Upper lobe of left lung (tissue), 6 donors: ENCODE measurements around the gene USP10. TPM values are rescaled to one million over a fixed set of nuclear protein-coding genes. Genes with fewer than 3 reads are reported as not detected.

Experiments used
- ATAC-seq, 2 donors: fragments of 200-7000 bp; cut with Tn5 transposase; one replicate each; pipeline ENCODE4 v1.9.1; 2022; ENCODE audit warnings: mild to moderate bottlenecking in 2 of 2, moderate library complexity in 2 of 2; ENCODE audit not compliant: low FRiP score in 2 of 2
- DNase-seq, 2 donors: peaks; one replicate each; pipeline ENCODE4 v3.0.0-alpha.2; 2019 to 2020
- H3K27ac ChIP-seq, 4 donors: fragments of 200-600 bp; sonication (generic); one replicate each; pipeline ENCODE4 v1.5.1; 2016 to 2019
- H3K27me3 ChIP-seq, 4 donors: fragments of 200-600 bp; sonication (generic); one replicate each; pipeline ENCODE4 v1.5.1; 2017 to 2019
- H3K36me3 ChIP-seq, 4 donors: fragments of 200-600 bp; sonication (generic); one replicate each; pipeline ENCODE4 v1.5.1; 2016 to 2019
- H3K4me1 ChIP-seq, 4 donors: fragments of 200-600 bp; sonication (generic); one replicate each; pipeline ENCODE4 v1.5.1; 2018 to 2019
- H3K4me3 ChIP-seq, 4 donors: fragments of 200-600 bp; sonication (generic); one replicate each; pipeline ENCODE4 v1.5.1; 2017 to 2019; ENCODE audit warnings: mild to moderate bottlenecking in 2 of 4, moderate library complexity in 1 of 4
- H3K9me3 ChIP-seq, 4 donors: fragments of 200-600 bp; sonication (generic); one replicate each; pipeline ENCODE4 v1.5.1; 2018 to 2019
- EP300 ChIP-seq, 4 donors: sonication (generic); formaldehyde crosslinking; IDR thresholded peaks; one replicate each; pipeline ENCODE4 v1.5.1; 2017; ENCODE audit warnings: antibody characterized with exemption in 4 of 4, control low read depth in 2 of 4
- POLR2A ChIP-seq, 4 donors: fragments of 450-650 bp; IDR thresholded peaks; one replicate each; pipeline ENCODE4 v1.5.1; 2016 to 2017; ENCODE audit warnings: antibody characterized with exemption in 4 of 4, mild to moderate bottlenecking in 2 of 4
- POLR2AphosphoS5 ChIP-seq, 2 donors: sonication (generic); formaldehyde crosslinking; IDR thresholded peaks; one replicate each; pipeline ENCODE4 v1.5.1; 2017; ENCODE audit warnings: antibody characterized with exemption in 2 of 2
- WGBS, 2 donors: methylation state at CpG; one replicate each; pipeline ENCODE4 v1.1.5; 2017 to 2018; 5-methylcytosine and 5-hydroxymethylcytosine counted together
- total RNA-seq, 6 donors: library from RNA; depleted of rRNA in 4 of 6; stranded (reverse); fragments of >200 nt in 4 of 6; gene quantifications; one replicate each; pipeline versions ENCODE4 v1.1.0 to v1.2.1, GENCODE V29; 2016 to 2021
- TF ChIP-seq, protein P1 (sequence below), 6 experiments: fragments of 450-650 bp in 4 of 6; fragments of 200-600 bp in 2 of 6; sonication (generic) in 2 of 6; IDR thresholded peaks; one replicate each; pipeline ENCODE4 v1.5.1; 2016 to 2019; ENCODE audit warnings: antibody characterized with exemption in 6 of 6
- donor health status: DM: no; HTN: no; CAD: no; lungs with moderate emphysema.
- donor health status: DM: no; HTN: yes; CAD: no; lungs with severe emphysema.

USP10 gene
- total RNA-seq, 6 donors from 2014 or later: 40.9 to 64.7 (median 51.5) TPM

DNA sequence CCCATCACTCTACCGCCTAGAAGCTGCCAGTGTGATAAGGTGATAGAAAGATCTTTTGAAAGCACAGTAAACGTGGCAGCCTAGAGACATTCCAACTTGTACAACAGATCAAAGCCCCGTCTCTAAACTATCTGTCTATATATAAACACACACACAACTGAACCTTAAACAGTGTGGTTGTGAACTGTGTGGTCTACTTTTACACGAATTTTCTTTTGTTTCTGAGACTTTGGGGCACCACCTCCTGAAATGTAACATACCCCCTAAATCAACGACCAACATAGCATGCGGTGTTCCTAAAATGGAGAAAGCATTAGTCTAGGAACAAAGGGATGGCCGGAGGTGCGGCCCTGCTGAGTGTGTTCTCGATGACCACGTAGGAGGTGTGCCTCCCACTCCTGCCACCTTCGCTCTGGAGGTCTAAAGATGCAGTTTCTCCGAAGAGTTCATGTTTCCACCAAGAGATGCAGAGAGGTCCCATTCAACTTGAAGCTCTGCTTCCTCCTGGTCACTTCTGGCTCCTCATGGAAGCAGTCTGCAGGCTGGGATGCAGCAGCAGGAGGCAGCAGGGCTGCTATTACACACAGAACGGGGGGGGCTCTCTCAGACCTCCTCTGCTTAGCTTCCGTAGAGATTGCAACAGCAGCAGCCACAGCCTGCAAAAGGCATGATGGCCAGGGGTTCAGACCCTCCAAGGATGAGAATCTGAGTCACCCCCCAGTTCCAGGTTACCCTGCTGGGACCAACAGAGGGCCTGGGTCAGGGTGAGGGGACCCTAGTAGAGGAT, 22.6 kb upstream of the USP10 start:
- DNase-seq (no peak), ATAC-seq (no peak)
- no peak for TF ChIP-seq POLR2A (IDR thresholded peaks at IDR 0.05)
- TF ChIP-seq, protein P1, sequence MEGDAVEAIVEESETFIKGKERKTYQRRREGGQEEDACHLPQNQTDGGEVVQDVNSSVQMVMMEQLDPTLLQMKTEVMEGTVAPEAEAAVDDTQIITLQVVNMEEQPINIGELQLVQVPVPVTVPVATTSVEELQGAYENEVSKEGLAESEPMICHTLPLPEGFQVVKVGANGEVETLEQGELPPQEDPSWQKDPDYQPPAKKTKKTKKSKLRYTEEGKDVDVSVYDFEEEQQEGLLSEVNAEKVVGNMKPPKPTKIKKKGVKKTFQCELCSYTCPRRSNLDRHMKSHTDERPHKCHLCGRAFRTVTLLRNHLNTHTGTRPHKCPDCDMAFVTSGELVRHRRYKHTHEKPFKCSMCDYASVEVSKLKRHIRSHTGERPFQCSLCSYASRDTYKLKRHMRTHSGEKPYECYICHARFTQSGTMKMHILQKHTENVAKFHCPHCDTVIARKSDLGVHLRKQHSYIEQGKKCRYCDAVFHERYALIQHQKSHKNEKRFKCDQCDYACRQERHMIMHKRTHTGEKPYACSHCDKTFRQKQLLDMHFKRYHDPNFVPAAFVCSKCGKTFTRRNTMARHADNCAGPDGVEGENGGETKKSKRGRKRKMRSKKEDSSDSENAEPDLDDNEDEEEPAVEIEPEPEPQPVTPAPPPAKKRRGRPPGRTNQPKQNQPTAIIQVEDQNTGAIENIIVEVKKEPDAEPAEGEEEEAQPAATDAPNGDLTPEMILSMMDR (IDR thresholded peaks at IDR 0.05): no peak
- TF ChIP-seq POLR2AphosphoS5 (IDR thresholded peaks at IDR 0.05): no peak
- Histone ChIP-seq H3K36me3 (no peaks in the 10 kb centered on the region), H3K4me3 (no peak overlapping the region), H3K4me1 (peaks cover 0 to 5% (median 0%) of the 10 kb centered on the region in 4 donors), H3K9me3 (no peaks in the 10 kb centered on the region), H3K27ac (no peak overlapping the region), H3K27me3 (no peaks in the 10 kb centered on the region)
- WGBS, 2 donors: 66 to 71% methylated on average over 10 to 14 of the region's 14 CpGs

DNA sequence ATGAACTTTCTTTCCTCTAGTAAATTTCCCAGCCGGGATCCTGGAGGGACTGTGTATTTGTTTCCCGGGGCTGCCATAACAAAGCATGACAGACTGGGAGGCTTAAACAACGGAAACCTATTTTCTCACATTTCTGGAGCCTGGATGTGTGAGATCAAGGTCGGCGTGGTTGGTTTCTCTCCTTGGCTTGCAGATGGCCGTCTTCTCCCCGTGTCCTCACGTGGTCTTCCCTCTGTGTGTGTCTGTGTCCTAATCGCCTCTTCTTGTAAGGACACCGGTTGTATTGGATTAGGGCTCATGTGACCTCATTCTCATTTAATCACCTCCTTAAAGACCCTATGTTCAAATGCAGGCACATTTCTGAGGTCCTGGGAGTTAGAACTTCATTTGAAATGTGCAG, 22.0 kb upstream of the USP10 start:
- no peak overlapping the region for H3K27ac ChIP-seq
- H3K36me3 ChIP-seq: no peaks in the 10 kb centered on the region
- no peak overlapping the region for H3K4me3 ChIP-seq
- TF ChIP-seq, protein P1 (IDR thresholded peaks at IDR 0.05): no peak
- no peak for TF ChIP-seq POLR2A (IDR thresholded peaks at IDR 0.05)
- TF ChIP-seq EP300 (IDR thresholded peaks at IDR 0.05): no peak
- no peak for TF ChIP-seq POLR2AphosphoS5 (IDR thresholded peaks at IDR 0.05)
- no peaks in the 10 kb centered on the region for H3K4me1 ChIP-seq
- H3K9me3 ChIP-seq: no peaks in the 10 kb centered on the region
- DNase-seq (no peak), ATAC-seq (no peak)
- 70 to 75% methylated on average over 10 of the region's 10 CpGs for WGBS, 2 donors
- H3K27me3 ChIP-seq: no peaks in the 10 kb centered on the region

DNA sequence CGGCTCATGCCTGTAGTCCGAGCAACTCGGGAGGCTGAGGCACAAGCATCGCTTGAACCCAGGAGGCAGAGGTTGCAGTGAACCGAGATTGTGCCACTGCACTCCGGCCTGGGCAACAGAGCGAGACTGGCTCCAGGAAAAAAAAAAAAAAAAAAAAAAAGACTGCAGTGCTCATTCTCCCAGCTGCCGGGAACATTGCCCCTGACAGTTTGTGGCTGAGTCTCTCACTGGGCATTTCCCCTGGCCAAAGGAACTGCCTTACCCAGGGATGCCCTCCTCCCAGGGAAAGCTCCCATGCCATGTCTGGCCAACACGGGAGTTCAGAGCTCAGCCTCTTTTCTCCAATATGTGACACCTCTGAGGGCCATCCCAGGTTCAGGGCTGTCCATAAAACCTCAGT, 21.3 kb upstream of the USP10 start:
- TF ChIP-seq, protein P1 (IDR thresholded peaks at IDR 0.05): no peak
- TF ChIP-seq POLR2AphosphoS5 (IDR thresholded peaks at IDR 0.05) (no peak), EP300 (IDR thresholded peaks at IDR 0.05) (no peak), POLR2A (IDR thresholded peaks at IDR 0.05) (no peak)
- H3K36me3 ChIP-seq: no peaks in the 10 kb centered on the region
- WGBS, 2 donors: 92 to 96% methylated on average over 9 of the region's 9 CpGs
- DNase-seq (no peak), ATAC-seq (no peak)
- H3K27me3 ChIP-seq: no peaks in the 10 kb centered on the region
- H3K4me3 ChIP-seq: no peak overlapping the region
- H3K27ac ChIP-seq: no peak overlapping the region
- no peaks in the 10 kb centered on the region for H3K9me3 ChIP-seq
- no peaks in the 10 kb centered on the region for H3K4me1 ChIP-seq

DNA sequence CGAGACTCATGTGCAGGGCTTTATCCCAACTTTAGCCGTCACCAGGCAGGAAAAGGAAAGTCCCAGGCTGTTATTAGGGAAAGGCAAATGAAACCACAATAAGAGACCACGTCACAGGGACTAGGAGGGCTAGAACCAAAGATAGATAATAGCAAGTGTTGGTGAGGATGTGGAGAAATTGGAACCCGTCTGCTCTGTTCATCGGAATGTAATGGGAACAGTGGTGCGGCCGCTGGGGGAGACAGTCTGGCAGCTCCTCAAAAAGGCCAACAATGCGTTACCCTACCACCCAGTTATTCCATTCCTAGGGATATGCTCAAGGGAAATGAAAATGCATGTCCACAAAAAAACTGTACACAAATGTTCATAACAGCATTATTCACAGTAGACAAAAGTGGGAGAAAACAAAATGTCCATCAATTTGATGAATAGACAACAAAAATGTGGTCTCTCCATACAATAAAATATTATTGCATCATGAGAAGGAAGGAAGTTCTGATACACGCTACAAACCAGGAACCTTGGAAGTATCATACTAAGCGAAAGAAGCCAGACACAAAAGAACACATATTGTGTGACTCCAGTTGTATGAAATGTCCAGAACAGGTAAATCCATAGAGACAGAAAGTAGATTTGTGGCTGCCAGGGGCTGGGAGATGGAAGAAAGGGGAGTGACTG, 19.5 kb upstream of the USP10 start:
- H3K4me1 ChIP-seq: no peaks in the 10 kb centered on the region
- H3K27ac ChIP-seq: no peak overlapping the region
- TF ChIP-seq POLR2A (IDR thresholded peaks at IDR 0.05): no peak
- no peak for TF ChIP-seq POLR2AphosphoS5 (IDR thresholded peaks at IDR 0.05)
- TF ChIP-seq, protein P1 (IDR thresholded peaks at IDR 0.05): no peak
- no peak for TF ChIP-seq EP300 (IDR thresholded peaks at IDR 0.05)
- no peak overlapping the region for H3K4me3 ChIP-seq
- H3K27me3 ChIP-seq: no peaks in the 10 kb centered on the region
- no peak for DNase-seq
- no peaks in the 10 kb centered on the region for H3K36me3 ChIP-seq
- ATAC-seq: no peak
- 82 to 86% methylated on average over 10 of the region's 10 CpGs for WGBS, 2 donors
- H3K9me3 ChIP-seq: no peaks in the 10 kb centered on the region
